Measurements from ENCODE around the gene CYP2A7. TPM values are rescaled to one million over a fixed set of nuclear protein-coding genes. Genes with fewer than 3 reads are reported as not detected.
"Not testable (repeated sequence)": the region's sequence is repeated elsewhere in the genome, so short reads cannot be mapped to it uniquely, and the experiment has no call there.

CYP2A7 gene
- total and polyA plus RNA-seq, 2 donors (not counting 1 experiment from before 2014, with no cell fraction given): not detected

DNA sequence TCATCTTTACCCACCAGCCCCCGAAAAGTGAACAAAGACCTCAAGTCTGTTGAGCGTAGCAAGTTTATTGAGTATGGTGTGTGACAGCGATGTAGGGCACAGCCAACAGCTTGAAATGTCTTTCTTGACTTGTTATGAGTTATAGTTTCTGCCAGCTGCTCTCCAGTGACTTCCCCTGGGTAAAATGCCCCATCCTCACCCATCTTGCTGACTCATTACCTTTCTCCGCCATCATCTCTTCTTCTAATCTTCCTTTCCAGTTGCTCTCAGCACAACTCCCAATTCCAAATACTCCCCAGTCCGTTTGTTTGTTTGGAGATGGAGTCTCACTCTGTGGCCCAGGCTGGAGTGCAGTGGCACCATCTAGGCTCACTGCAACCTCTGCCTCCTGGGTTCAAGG, 18.5 kb upstream of the CYP2A7 start:
- H3K4me3 ChIP-seq (ENCODE audit: control extremely low read depth in 1 of 5, extremely low read depth in 1 of 5, insufficient read depth in 1 of 5, low read depth in 2 of 5, low read length in 4 of 5); H3K4me2 ChIP-seq (replicated peaks; ENCODE audit: low read depth, low read length, poor library complexity, severe bottlenecking); H3K27ac ChIP-seq (ENCODE audit: low read length in 2 of 2); ATAC-seq (ENCODE audit: low read depth); H3K4me1 Mint-ChIP-seq; H3K9ac ChIP-seq (ENCODE audit: low read length); H2AFZ ChIP-seq (ENCODE audit: insufficient read depth, low read depth, low read length, poor library complexity, severe bottlenecking); H4K20me1 ChIP-seq (ENCODE audit: control insufficient read depth, insufficient read depth, low read length, poor library complexity, severe bottlenecking); H3K27ac Mint-ChIP-seq; H3K4me3 Mint-ChIP-seq; H3K27me3 ChIP-seq (replicated peaks in 1 of 4; ENCODE audit: control extremely low read depth in 1 of 4, control insufficient read depth in 3 of 4, insufficient read depth in 4 of 4, low read length in 3 of 4); H3K9me3 Mint-ChIP-seq (ENCODE audit: insufficient read depth); H3K79me2 ChIP-seq (ENCODE audit: control insufficient read depth, insufficient read depth, low read length); H3K36me3 ChIP-seq (replicated peaks in 1 of 2; ENCODE audit: control extremely low read depth in 1 of 2, control insufficient read depth in 1 of 2, extremely low read depth in 1 of 2, insufficient read depth in 2 of 2, low read length in 1 of 2); H3K4me1 ChIP-seq (ENCODE audit: control insufficient read depth in 2 of 2, insufficient read depth in 2 of 2, low read length in 2 of 2); DNase-seq; intact Hi-C loops (cut with micrococcal nuclease); POLR2A ChIA-PET; H3K9me3 ChIP-seq (ENCODE audit: control extremely low read depth in 1 of 3, control insufficient read depth in 2 of 3, insufficient read depth in 1 of 3, low read length in 2 of 3): not testable (repeated sequence)
- H3K27me3 Mint-ChIP-seq: peaks cover 48% of the 10 kb centered on the region
- WGBS (ENCODE audit: insufficient coverage): no CpG with 5 or more reads among the region's 5 CpGs
- CTCF ChIA-PET: interaction anchor here (0.6 kb wide), 1 partner anchor 266 kb away, joined by 3 read pairs; no protein-coding TSS in a partner anchor

DNA sequence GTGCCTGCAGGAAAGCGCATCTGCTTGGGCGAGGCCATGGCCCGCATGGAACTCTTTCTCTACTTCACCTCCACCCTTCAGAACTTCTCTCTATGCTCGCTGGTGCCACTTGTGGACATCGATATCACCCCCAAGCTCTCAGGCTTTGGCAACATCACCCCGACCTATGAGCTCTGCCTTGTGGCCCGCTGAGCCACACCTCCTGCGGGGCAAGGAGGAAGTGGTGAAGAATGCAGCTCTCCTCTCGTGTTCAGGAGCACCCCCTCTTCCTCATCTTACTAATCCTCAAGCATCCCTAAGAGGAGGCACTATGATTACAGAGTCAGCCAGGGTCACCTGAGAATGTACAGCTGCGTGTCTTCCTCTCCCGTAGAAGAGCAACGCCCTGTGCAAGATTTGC, 17.9 kb upstream of the CYP2A7 start:
- ATAC-seq (ENCODE audit: low read depth); POLR2A ChIA-PET; H3K9me3 Mint-ChIP-seq (ENCODE audit: insufficient read depth); H2AFZ ChIP-seq (ENCODE audit: insufficient read depth, low read depth, low read length, poor library complexity, severe bottlenecking); H3K4me3 Mint-ChIP-seq; intact Hi-C loops (cut with micrococcal nuclease); H4K20me1 ChIP-seq (ENCODE audit: control insufficient read depth, insufficient read depth, low read length, poor library complexity, severe bottlenecking); H3K4me1 ChIP-seq (ENCODE audit: control insufficient read depth in 2 of 2, insufficient read depth in 2 of 2, low read length in 2 of 2); H3K27ac ChIP-seq (ENCODE audit: low read length in 2 of 2); H3K4me2 ChIP-seq (replicated peaks; ENCODE audit: low read depth, low read length, poor library complexity, severe bottlenecking); H3K27me3 ChIP-seq (replicated peaks in 1 of 4; ENCODE audit: control extremely low read depth in 1 of 4, control insufficient read depth in 3 of 4, insufficient read depth in 4 of 4, low read length in 3 of 4); H3K4me1 Mint-ChIP-seq; H3K4me3 ChIP-seq (ENCODE audit: control extremely low read depth in 1 of 5, extremely low read depth in 1 of 5, insufficient read depth in 1 of 5, low read depth in 2 of 5, low read length in 4 of 5); H3K27ac Mint-ChIP-seq; H3K9ac ChIP-seq (ENCODE audit: low read length); H3K36me3 ChIP-seq (replicated peaks in 1 of 2; ENCODE audit: control extremely low read depth in 1 of 2, control insufficient read depth in 1 of 2, extremely low read depth in 1 of 2, insufficient read depth in 2 of 2, low read length in 1 of 2); H3K9me3 ChIP-seq (ENCODE audit: control extremely low read depth in 1 of 3, control insufficient read depth in 2 of 3, insufficient read depth in 1 of 3, low read length in 2 of 3); H3K79me2 ChIP-seq (ENCODE audit: control insufficient read depth, insufficient read depth, low read length): not testable (repeated sequence)
- peak; percentile 22 for DNase-seq
- WGBS (ENCODE audit: insufficient coverage): 67% methylated on average over 8 of the region's 12 CpGs
- CTCF ChIA-PET: interaction anchor here (0.6 kb wide), 1 partner anchor 265 kb away, joined by 3 read pairs; no protein-coding TSS in a partner anchor
- peaks cover 53% of the 10 kb centered on the region for H3K27me3 Mint-ChIP-seq

DNA sequence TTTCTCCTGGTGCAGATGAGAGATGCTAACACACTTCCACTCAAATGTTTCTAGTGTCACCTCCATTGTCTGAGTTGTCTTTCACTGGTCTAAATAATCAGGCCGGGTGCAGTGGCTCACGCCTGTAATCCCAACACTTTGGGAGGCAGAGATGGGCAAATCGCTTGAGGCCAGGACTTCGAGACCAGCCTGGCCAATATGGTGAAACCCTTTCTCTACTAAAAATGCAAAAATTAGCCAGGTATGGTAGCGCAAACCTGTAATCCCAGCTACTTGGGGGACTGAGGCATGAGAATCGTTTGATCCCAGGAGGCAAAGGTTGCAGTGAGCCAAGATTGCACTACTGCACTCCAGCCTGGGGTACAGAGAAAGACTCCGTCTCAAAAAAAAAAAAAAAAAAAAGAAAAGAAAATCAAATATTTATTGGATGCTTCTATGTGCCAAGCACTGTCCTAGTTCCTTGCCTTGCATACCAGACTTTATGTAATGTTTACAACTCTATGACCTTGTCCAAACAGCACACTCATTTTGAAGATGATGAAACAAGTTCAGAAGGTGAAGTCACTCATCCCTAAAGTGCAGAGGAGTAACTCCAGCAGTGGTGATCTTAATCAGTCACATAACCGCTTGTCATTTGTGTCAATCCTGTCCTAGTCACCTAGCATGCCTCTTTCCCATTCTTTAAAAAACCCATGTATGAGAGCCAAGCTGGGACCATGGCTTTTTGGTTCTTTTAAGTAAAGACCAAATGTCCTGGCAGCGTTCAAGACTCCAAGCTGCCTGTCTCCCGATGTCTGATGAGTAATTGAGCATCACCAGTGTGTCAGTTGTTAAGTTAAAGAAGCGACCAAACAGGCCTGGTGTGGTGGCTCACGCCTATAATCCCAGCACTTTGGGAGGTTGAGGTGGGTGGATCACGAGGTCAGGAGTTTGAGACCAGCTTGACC, 15.1 kb upstream of the CYP2A7 start:
- POLR2A ChIA-PET: not testable (repeated sequence)

More for the DNA sequence above, 15.1 kb upstream of the CYP2A7 start:
- H3K79me2 ChIP-seq (ENCODE audit: control insufficient read depth, insufficient read depth, low read length); H3K9me3 ChIP-seq (ENCODE audit: control extremely low read depth in 1 of 3, control insufficient read depth in 2 of 3, insufficient read depth in 1 of 3, low read length in 2 of 3); H3K4me1 ChIP-seq (ENCODE audit: control insufficient read depth in 2 of 2, insufficient read depth in 2 of 2, low read length in 2 of 2); H3K4me2 ChIP-seq (replicated peaks; ENCODE audit: low read depth, low read length, poor library complexity, severe bottlenecking); H3K27me3 ChIP-seq (replicated peaks in 1 of 4; ENCODE audit: control extremely low read depth in 1 of 4, control insufficient read depth in 3 of 4, insufficient read depth in 4 of 4, low read length in 3 of 4); H3K27ac ChIP-seq (ENCODE audit: low read length in 2 of 2); H2AFZ ChIP-seq (ENCODE audit: insufficient read depth, low read depth, low read length, poor library complexity, severe bottlenecking); H3K9ac ChIP-seq (ENCODE audit: low read length); intact Hi-C loops (cut with micrococcal nuclease); H3K4me3 ChIP-seq (ENCODE audit: control extremely low read depth in 1 of 5, extremely low read depth in 1 of 5, insufficient read depth in 1 of 5, low read depth in 2 of 5, low read length in 4 of 5); DNase-seq; H4K20me1 ChIP-seq (ENCODE audit: control insufficient read depth, insufficient read depth, low read length, poor library complexity, severe bottlenecking); H3K4me3 Mint-ChIP-seq; H3K27ac Mint-ChIP-seq; H3K36me3 ChIP-seq (replicated peaks in 1 of 2; ENCODE audit: control extremely low read depth in 1 of 2, control insufficient read depth in 1 of 2, extremely low read depth in 1 of 2, insufficient read depth in 2 of 2, low read length in 1 of 2); ATAC-seq (ENCODE audit: low read depth); H3K4me1 Mint-ChIP-seq; H3K9me3 Mint-ChIP-seq (ENCODE audit: insufficient read depth): not testable (repeated sequence)
- WGBS (ENCODE audit: insufficient coverage): 92% methylated on average over 6 of the region's 13 CpGs
- CTCF ChIA-PET: interaction anchor here (0.6 kb wide), 1 partner anchor 275 kb away, joined by 4 read pairs; no protein-coding TSS in a partner anchor
- peaks cover 57% of the 10 kb centered on the region for H3K27me3 Mint-ChIP-seq
